MG63 (cell line): ENCODE data around the gene PRDX5. TPM values are rescaled to one million over a fixed set of nuclear protein-coding genes. Genes with fewer than 3 reads are reported as not detected.
A peak's percentile ranks its signal among the peaks of the same experiment; 100 is the strongest.

Experiments used
- DNase-seq: peaks from one replicate; pipeline ENCODE4 v3.0.0-alpha.2; 2020
- H3K27me3 ChIP-seq: fragments of 250-450 bp; sonication (Bioruptor Pico); 2 replicates; pipeline ENCODE4 v1.5.1; 2020; ENCODE audit warnings: mild to moderate bottlenecking, moderate library complexity
- H3K36me3 ChIP-seq: fragments of 250-450 bp; sonication (Bioruptor Pico); 2 replicates; pipeline ENCODE4 v1.5.1; 2020; ENCODE audit warnings: mild to moderate bottlenecking, moderate library complexity
- H3K4me3 ChIP-seq: fragments of 250-450 bp; sonication (Bioruptor Pico); 2 replicates; pipeline ENCODE4 v1.5.1; 2020; ENCODE audit warnings: mild to moderate bottlenecking, moderate library complexity
- H3K9me3 ChIP-seq: fragments of 250-450 bp; sonication (Bioruptor Pico); 2 replicates; pipeline ENCODE4 v1.5.1; 2020; ENCODE audit warnings: mild to moderate bottlenecking, moderate library complexity
- total RNA-seq: library from RNA; depleted of rRNA; stranded (reverse); fragments of >200 nt; shearing (Covaris generic); gene quantifications from 2 replicates; pipeline ENCODE4 v1.2.3, GENCODE V29; 2014; ENCODE audit warnings: low replicate concordance

PRDX5 gene
- total RNA-seq, 1 experiment from 2014 or later: 333 TPM

GRCh38 chr11:64333556-64333955 lies 15.6 kb downstream of the PRDX5 start:
- no peak for DNase-seq
- no peak overlapping the region for H3K4me3 ChIP-seq
- no peaks in the 10 kb centered on the region for H3K36me3 ChIP-seq
- H3K9me3 ChIP-seq: no peaks in the 10 kb centered on the region
- H3K27me3 ChIP-seq: no peaks in the 10 kb centered on the region

GRCh38 chr11:64334764-64335735 lies 17.1 kb downstream of the PRDX5 start:
- no peak overlapping the region for H3K4me3 ChIP-seq
- no peaks in the 10 kb centered on the region for H3K9me3 ChIP-seq
- no peaks in the 10 kb centered on the region for H3K27me3 ChIP-seq
- peak; percentile 85 for DNase-seq
- H3K36me3 ChIP-seq: no peaks in the 10 kb centered on the region

GRCh38 chr11:64337538-64338249 lies 19.8 kb downstream of the PRDX5 start:
- DNase-seq: no peak
- Histone ChIP-seq H3K9me3 (no peaks in the 10 kb centered on the region), H3K4me3 (no peak overlapping the region), H3K27me3 (no peaks in the 10 kb centered on the region), H3K36me3 (no peaks in the 10 kb centered on the region)

GRCh38 chr11:64338716-64339115 lies 20.8 kb downstream of the PRDX5 start:
- DNase-seq: no peak
- no peak overlapping the region for H3K4me3 ChIP-seq
- no peaks in the 10 kb centered on the region for H3K36me3 ChIP-seq
- H3K9me3 ChIP-seq: no peaks in the 10 kb centered on the region
- no peaks in the 10 kb centered on the region for H3K27me3 ChIP-seq

- H3K27me3 ChIP-seq: no peaks in the 10 kb centered on the region
- H3K4me3 ChIP-seq: no peak overlapping the region
- no peaks in the 10 kb centered on the region for H3K36me3 ChIP-seq
- no peaks in the 10 kb centered on the region for H3K9me3 ChIP-seq
- no peak for DNase-seq
Measured at GRCh38 chr11:64339286-64339685, 21.4 kb downstream of the PRDX5 start.

GRCh38 chr11:64339754-64340408 lies 22.0 kb downstream of the PRDX5 start, which contains the start of gene CCDC88B:
Gene CCDC88B (plus strand): TSS chr11:64340204. CDS start chr11:64340267, 63 bp downstream.
- H3K27me3 ChIP-seq: no peaks in the 10 kb centered on the region
- no peak for DNase-seq
- H3K36me3 ChIP-seq: no peaks in the 10 kb centered on the region
- no peaks in the 10 kb centered on the region for H3K9me3 ChIP-seq
- no peak within 1 kb of the TSS for H3K4me3 ChIP-seq

- Histone ChIP-seq H3K4me3 (no peak overlapping the region), H3K27me3 (no peaks in the 10 kb centered on the region), H3K36me3 (no peaks in the 10 kb centered on the region), H3K9me3 (no peaks in the 10 kb centered on the region)
- DNase-seq: no peak
Measured at GRCh38 chr11:64340671-64341335, 22.9 kb downstream of the PRDX5 start.

GRCh38 chr11:64341429-64341828 lies 23.5 kb downstream of the PRDX5 start:
- H3K9me3 ChIP-seq: no peaks in the 10 kb centered on the region
- H3K27me3 ChIP-seq: no peaks in the 10 kb centered on the region
- H3K36me3 ChIP-seq: no peaks in the 10 kb centered on the region
- DNase-seq: no peak
- no peak overlapping the region for H3K4me3 ChIP-seq

GRCh38 chr11:64341851-64342791 lies 24.2 kb downstream of the PRDX5 start:
- H3K9me3 ChIP-seq: no peaks in the 10 kb centered on the region
- DNase-seq: peak; percentile 84
- H3K36me3 ChIP-seq: no peaks in the 10 kb centered on the region
- peak overlapping the region; percentile 20; the same call in 1 of the 2 replicates for H3K4me3 ChIP-seq
- H3K27me3 ChIP-seq: no peaks in the 10 kb centered on the region

GRCh38 chr11:64342869-64343745 lies 25.2 kb downstream of the PRDX5 start:
- Histone ChIP-seq H3K36me3 (no peaks in the 10 kb centered on the region), H3K9me3 (no peaks in the 10 kb centered on the region), H3K4me3 (no peak overlapping the region), H3K27me3 (no peaks in the 10 kb centered on the region)
- DNase-seq: no peak

- Histone ChIP-seq H3K9me3 (no peaks in the 10 kb centered on the region), H3K36me3 (no peaks in the 10 kb centered on the region), H3K27me3 (no peaks in the 10 kb centered on the region), H3K4me3 (no peak overlapping the region)
- DNase-seq: no peak
Measured at GRCh38 chr11:64343767-64344559, 26.0 kb downstream of the PRDX5 start.

- no peaks in the 10 kb centered on the region for H3K27me3 ChIP-seq
- DNase-seq: no peak
- H3K36me3 ChIP-seq: no peaks in the 10 kb centered on the region
- no peaks in the 10 kb centered on the region for H3K9me3 ChIP-seq
- no peak overlapping the region for H3K4me3 ChIP-seq
Measured at GRCh38 chr11:64344787-64345186, 26.9 kb downstream of the PRDX5 start.

GRCh38 chr11:64347193-64347867 lies 29.4 kb downstream of the PRDX5 start:
- Histone ChIP-seq H3K9me3 (no peaks in the 10 kb centered on the region), H3K27me3 (no peaks in the 10 kb centered on the region), H3K36me3 (no peaks in the 10 kb centered on the region), H3K4me3 (no peak overlapping the region)
- DNase-seq: no peak
